Activated CD8-positive, alpha-beta memory T cell treated with anti-CD3 and anti-CD28 coated beads for 36 hours (primary cell): Measurements from ENCODE around the gene CBY1. TPM values are rescaled to one million over a fixed set of nuclear protein-coding genes. Genes with fewer than 3 reads are reported as not detected.
"Not testable (repeated sequence)": the region's sequence is repeated elsewhere in the genome, so short reads cannot be mapped to it uniquely, and the experiment has no call there.

Experiments
- CTCF ChIA-PET: fragments of 350-600 bp; sonication (Branson Sonifier 250); formaldehyde crosslinking; loops from one replicate; lab custom pipeline; 2021; ENCODE audit warnings: antibody characterized with exemption; lab: Charles Lee
- POLR2A ChIA-PET: fragments of 350-600 bp; sonication (Branson Sonifier 250); formaldehyde crosslinking; loops from one replicate; lab custom pipeline; 2021; ENCODE audit warnings: antibody characterized with exemption; lab: Charles Lee
- total RNA-seq, 2 experiments: library from RNA; stranded (reverse); gene quantifications; one replicate each; pipeline ENCODE4 v1.2.3, GENCODE V29; 2021

The CBY1 gene
- total RNA-seq, 2 experiments from 2014 or later: 13.6 to 16.3 TPM

- ChIA-PET POLR2A (no interaction called here), CTCF (interaction anchor here (0.7 kb wide), 1 partner anchor 9 kb away, joined by 4 read pairs; no protein-coding TSS in a partner anchor)
Measured at GRCh38 chr22:38641476-38642040, 14.9 kb upstream of the CBY1 start.

GRCh38 chr22:38644245-38644644, 12.2 kb upstream of the CBY1 start:
- CTCF ChIA-PET, POLR2A ChIA-PET: not testable (repeated sequence)

GRCh38 chr22:38645430-38645829, 11.0 kb upstream of the CBY1 start:
- ChIA-PET POLR2A (no interaction called here), CTCF (interaction anchor here (0.6 kb wide), 1 partner anchor 700 kb away, joined by 3 read pairs; no protein-coding TSS in a partner anchor)

- CTCF ChIA-PET: interaction anchor here (0.9 kb wide), 1 partner anchor 8 kb away, joined by 4 read pairs; no protein-coding TSS in a partner anchor
- POLR2A ChIA-PET: interaction anchor here (0.6 kb wide), 1 partner anchor 185 kb away, joined by 3 read pairs; no protein-coding TSS in a partner anchor
Measured at GRCh38 chr22:38649841-38650522, 6.5 kb upstream of the CBY1 start.

- POLR2A ChIA-PET: interaction anchor here (0.7 kb wide), 1 partner anchor 844 kb away, joined by 8 read pairs; no protein-coding TSS in a partner anchor
Measured at GRCh38 chr22:38652859-38653258, 3.6 kb upstream of the CBY1 start.

GRCh38 chr22:38653741-38654140, 2.7 kb upstream of the CBY1 start:
- CTCF ChIA-PET: no interaction called here
- POLR2A ChIA-PET: no interaction called here

More at GRCh38 chr22:38652859-38653258, 3.6 kb upstream of the CBY1 start:
- CTCF ChIA-PET: interaction anchor here (0.6 to 0.7 kb wide), 2 partner anchors 31 to 469 kb away, joined by 3 to 4 read pairs; no protein-coding TSS in a partner anchor

GRCh38 chr22:38655519-38656255, 751 bp upstream of the CBY1 start:
- ChIA-PET POLR2A (no interaction called here), CTCF (interaction anchor here (0.7 to 3.9 kb wide), 2 partner anchors 8 to 26 kb away, joined by 3 to 17 read pairs; partner anchors contain the start of gene TOMM22)

- ChIA-PET CTCF (interaction anchor here (0.7 to 3.9 kb wide), 3 partner anchors 24 to 839 kb away, joined by 3 to 17 read pairs (median 3); partner anchors contain the start of gene TOMM22), POLR2A (interaction anchor here (0.5 to 1.5 kb wide), 3 partner anchors 24 to 87 kb away, joined by 3 to 6 read pairs (median 4); partner anchors contain the start of genes DMC1 and TOMM22)
Measured at GRCh38 chr22:38657045-38657909, 839 bp downstream of the CBY1 start.

GRCh38 chr22:38674888-38675287, 18.4 kb downstream of the CBY1 start:
- ChIA-PET POLR2A (no interaction called here), CTCF (interaction anchor here (0.6 kb wide), 1 partner anchor 40 kb away, joined by 3 read pairs; no protein-coding TSS in a partner anchor)

- POLR2A ChIA-PET: no interaction called here
- CTCF ChIA-PET: no interaction called here
Measured at GRCh38 chr22:38675833-38676232, 19.4 kb downstream of the CBY1 start.

- CTCF ChIA-PET: interaction anchor here (0.6 to 2.6 kb wide), 18 partner anchors 8 to 629 kb away, joined by 3 to 17 read pairs (median 4); partner anchors contain the start of genes CBY1 and FAM227A
- POLR2A ChIA-PET: interaction anchor here (0.6 to 2.3 kb wide), 7 partner anchors 10 to 111 kb away, joined by 3 to 9 read pairs (median 7); partner anchors contain the start of genes GTPBP1 and JOSD1
Measured at GRCh38 chr22:38681582-38682335, 25.3 kb downstream of the CBY1 start, which contains the start of gene TOMM22. Gene TOMM22 (plus strand): TSS chr22:38681957. CDS start chr22:38681979, 22 bp downstream.

GRCh38 chr22:38684895-38685294, 28.5 kb downstream of the CBY1 start:
- ChIA-PET POLR2A (no interaction called here), CTCF (interaction anchor here (0.7 kb wide), 1 partner anchor 196 kb away, joined by 4 read pairs; no protein-coding TSS in a partner anchor)

GRCh38 chr22:38685761-38686160, 29.3 kb downstream of the CBY1 start:
- CTCF ChIA-PET: no interaction called here
- POLR2A ChIA-PET: no interaction called here

- CTCF ChIA-PET: interaction anchor here (0.7 to 1.4 kb wide), 2 partner anchors 8 to 10 kb away, joined by 3 to 4 read pairs; partner anchors contain the start of gene TOMM22
- POLR2A ChIA-PET: no interaction called here
Measured at GRCh38 chr22:38689651-38690050, 33.2 kb downstream of the CBY1 start.

GRCh38 chr22:38694049-38694448, 37.6 kb downstream of the CBY1 start:
- CTCF ChIA-PET: interaction anchor here (0.8 to 1.3 kb wide), 2 partner anchors 12 to 39 kb away, joined by 3 read pairs; partner anchors contain the start of gene TOMM22
- POLR2A ChIA-PET: interaction anchor here (2.9 kb wide), 1 partner anchor 12 kb away, joined by 9 read pairs; the partner anchor contains the start of gene TOMM22

- ChIA-PET CTCF (interaction anchor here (0.9 to 1.3 kb wide), 3 partner anchors 13 to 60 kb away, joined by 3 to 5 read pairs (median 4); partner anchors contain the start of gene TOMM22), POLR2A (interaction anchor here (0.6 to 2.9 kb wide), 2 partner anchors 11 to 13 kb away, joined by 3 to 9 read pairs; partner anchors contain the start of genes GTPBP1 and TOMM22)
Measured at GRCh38 chr22:38694940-38695339, 38.5 kb downstream of the CBY1 start.
